ENCODE results near the gene SP7.

DNA sequence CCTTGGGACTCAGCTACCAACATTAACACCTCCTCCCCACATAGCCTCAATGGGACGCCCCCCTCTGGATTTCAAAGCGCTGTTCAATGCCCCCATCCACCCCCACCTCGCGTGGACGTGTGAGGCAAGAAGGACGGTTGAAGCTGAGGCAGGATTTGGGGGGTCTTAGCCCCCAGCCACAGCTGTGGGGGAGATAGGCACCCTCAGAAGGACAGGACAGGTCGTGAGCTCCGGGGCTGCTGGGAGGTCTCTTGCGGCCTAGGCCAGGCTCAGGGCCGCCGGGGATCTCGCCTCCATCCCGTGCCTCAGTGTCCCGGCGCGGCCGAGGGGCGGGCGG lies 8.3 kb upstream of the SP7 start:
- TF ChIP-seq, protein P1, sequence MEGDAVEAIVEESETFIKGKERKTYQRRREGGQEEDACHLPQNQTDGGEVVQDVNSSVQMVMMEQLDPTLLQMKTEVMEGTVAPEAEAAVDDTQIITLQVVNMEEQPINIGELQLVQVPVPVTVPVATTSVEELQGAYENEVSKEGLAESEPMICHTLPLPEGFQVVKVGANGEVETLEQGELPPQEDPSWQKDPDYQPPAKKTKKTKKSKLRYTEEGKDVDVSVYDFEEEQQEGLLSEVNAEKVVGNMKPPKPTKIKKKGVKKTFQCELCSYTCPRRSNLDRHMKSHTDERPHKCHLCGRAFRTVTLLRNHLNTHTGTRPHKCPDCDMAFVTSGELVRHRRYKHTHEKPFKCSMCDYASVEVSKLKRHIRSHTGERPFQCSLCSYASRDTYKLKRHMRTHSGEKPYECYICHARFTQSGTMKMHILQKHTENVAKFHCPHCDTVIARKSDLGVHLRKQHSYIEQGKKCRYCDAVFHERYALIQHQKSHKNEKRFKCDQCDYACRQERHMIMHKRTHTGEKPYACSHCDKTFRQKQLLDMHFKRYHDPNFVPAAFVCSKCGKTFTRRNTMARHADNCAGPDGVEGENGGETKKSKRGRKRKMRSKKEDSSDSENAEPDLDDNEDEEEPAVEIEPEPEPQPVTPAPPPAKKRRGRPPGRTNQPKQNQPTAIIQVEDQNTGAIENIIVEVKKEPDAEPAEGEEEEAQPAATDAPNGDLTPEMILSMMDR (IDR thresholded peaks at IDR 0.05; ENCODE audit: low read length): no peak
- no peak for TF ChIP-seq EZH2phosphoT487 (IDR thresholded peaks at IDR 0.05; ENCODE audit: low read length)
